Activated naive CD8-positive, alpha-beta T cell treated with anti-CD3 and anti-CD28 coated beads, Interleukin-2, amount 50 U/mL, for 16 hours (primary cell): ENCODE data around the gene GGTLC2.
"Not testable (repeated sequence)": the region's sequence is repeated elsewhere in the genome, so short reads cannot be mapped to it uniquely, and the experiment has no call there.

Source experiments
- DNase-seq: peaks from one replicate; pipeline ENCODE4 v3.0.0-alpha.2; 2020; ENCODE audit warnings: low read depth, low spot score

Gene GGTLC2

DNA sequence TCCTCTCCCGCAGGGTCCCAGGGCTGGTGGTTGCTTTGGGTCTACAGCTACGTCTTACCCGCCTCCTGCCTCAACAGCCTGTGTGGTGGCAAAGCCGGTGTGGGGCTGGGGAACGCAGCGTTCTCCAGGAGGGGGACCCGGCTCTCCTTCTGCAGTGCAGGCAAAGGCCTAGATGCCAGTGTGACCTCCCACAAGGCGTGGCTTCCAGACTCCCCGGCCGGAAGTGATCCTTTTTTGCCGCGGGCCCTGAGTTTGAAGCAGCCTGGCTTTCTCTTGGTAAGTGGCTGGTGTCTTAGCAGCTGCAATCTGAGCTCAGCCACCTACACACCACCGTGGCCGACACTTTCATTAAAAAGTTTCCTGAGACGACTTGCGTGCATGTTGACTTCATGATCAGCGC, 6.1 kb upstream of the GGTLC2 start:
- not testable (repeated sequence) for DNase-seq

GRCh38 chr22:22642255-22642654, 2.2 kb upstream of the GGTLC2 start:
- not testable (repeated sequence) for DNase-seq

DNA sequence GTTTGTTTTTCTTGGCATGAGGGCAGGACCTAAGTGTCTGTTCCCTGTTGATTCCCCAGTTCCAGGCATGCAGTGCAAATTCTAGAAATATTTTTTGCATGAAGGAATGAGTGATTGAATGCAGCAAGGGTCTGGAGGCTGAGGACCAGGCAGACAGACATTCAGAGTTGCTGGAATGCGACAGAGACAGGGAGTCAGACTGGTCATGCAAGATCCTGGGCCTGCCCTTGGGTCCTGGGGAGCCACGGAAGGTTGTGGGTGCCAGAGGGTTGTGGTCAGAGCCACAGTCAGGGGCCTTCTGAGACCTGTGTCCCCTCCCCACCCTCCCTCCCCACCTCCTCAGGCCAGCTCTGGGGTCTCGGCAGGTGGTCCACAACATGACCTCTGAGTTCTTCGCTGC, 1.6 kb downstream of the GGTLC2 start:
- not testable (repeated sequence) for DNase-seq

GRCh38 chr22:22647952-22648351, 3.5 kb downstream of the GGTLC2 start:
- not testable (repeated sequence) for DNase-seq

GRCh38 chr22:22648863-22649536, 4.6 kb downstream of the GGTLC2 start:
- not testable (repeated sequence) for DNase-seq

DNA sequence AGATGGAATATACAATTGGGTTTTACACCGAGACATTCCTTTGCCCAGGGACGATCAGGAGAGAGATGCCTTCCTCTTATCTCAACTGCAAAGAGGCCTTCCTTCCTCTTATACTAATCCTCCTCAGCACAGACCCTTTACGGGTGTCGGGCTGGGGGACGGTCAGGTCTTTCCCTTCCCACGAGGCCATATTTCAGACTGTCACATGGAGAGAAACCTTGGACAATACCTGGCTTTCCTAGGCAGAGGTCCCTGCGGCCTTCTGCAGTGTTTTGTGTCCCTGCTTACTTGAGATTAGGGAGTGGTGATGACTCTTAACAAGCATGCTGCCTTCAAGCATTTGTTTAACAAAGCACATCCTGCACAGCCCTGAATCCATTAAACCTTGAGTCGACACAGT, 5.3 kb downstream of the GGTLC2 start:
- DNase-seq: not testable (repeated sequence)

GRCh38 chr22:22650398-22650797, 6.0 kb downstream of the GGTLC2 start:
- not testable (repeated sequence) for DNase-seq

- DNase-seq: not testable (repeated sequence)
Measured at GRCh38 chr22:22650803-22651515, 6.5 kb downstream of the GGTLC2 start.

- DNase-seq: not testable (repeated sequence)
Measured at GRCh38 chr22:22651593-22651992, 7.2 kb downstream of the GGTLC2 start.

DNA sequence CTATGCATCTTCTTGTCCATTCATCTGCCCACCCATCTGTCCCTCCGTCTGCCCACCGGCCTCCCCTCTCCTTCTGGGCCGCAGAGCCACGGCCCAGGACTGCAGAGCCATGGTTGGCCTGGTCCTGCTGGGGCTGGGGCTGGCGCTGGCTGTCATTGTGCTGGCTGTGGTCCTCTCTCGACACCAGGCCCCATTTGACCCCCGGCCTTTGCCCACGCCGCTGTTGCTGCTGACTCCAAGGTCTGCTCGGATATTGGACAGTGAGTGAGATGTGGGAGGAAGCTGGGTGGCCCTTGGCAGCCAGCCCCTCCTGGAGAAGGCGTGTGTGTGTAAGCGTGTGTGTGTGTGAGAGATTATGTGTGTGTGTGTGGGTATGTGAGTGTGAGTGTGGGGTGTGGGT, 7.7 kb downstream of the GGTLC2 start:
- not testable (repeated sequence) for DNase-seq

DNA sequence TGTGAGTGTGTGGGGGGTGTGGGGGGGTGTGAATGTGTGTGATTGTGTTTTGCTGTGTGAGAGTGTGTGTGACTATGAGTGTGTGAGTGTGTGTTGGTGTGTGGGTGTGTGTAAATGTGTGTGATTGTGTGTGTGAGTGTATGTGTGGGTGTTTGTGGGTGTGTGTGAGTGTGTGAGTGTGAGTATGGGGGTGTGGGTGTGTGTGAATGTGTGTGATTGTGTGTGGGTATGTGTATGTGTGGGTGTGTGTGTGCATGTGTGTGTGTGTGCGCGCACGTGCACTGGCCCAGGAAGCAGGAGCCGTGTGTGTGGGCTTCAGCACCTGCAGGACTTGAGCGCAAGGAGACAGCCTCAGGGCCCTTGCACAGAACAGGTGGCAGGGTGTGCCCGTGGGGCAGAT, 8.2 kb downstream of the GGTLC2 start:
- not testable (repeated sequence) for DNase-seq

GRCh38 chr22:22653677-22654381, 9.4 kb downstream of the GGTLC2 start:
- DNase-seq: not testable (repeated sequence)

DNA sequence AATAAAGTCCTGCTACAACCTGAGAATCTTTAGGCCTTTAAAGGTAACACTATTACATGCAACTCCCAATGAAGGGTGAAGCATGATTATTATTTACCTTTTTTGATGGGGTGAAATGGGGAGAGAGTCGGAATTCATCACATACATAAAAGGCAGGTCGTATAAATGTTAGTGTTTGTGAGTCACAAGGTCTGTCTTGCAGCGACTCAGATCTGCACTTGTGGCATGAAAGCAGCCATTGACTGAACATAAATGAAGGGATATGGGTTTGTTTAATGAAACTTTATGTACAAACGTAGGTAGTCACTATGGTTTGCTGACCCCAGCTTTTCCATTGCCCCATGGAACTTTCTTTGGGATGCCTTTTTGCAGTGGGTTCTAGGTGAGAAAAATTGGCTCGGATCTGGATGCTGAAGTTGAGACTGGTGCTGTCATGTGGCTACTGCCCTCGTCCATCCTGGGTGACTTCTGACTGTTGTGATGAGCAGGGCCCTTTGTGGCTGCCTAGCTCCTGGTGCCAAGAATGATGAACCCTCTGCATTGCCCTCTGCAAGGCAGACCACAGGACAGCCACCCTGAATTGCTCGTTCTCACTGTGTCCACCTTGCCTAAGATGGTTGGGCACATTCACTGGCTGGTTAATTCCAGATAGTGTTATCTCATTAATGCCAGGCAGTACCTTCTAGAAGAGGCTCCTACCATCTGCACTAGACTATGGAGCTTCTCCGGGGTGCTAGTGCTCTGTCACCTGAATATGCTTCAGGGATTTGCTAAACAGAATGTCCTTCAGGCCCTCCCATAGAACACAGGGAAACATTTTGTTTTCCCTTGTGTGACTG, 11.3 kb downstream of the GGTLC2 start:
- no peak for DNase-seq

DNA sequence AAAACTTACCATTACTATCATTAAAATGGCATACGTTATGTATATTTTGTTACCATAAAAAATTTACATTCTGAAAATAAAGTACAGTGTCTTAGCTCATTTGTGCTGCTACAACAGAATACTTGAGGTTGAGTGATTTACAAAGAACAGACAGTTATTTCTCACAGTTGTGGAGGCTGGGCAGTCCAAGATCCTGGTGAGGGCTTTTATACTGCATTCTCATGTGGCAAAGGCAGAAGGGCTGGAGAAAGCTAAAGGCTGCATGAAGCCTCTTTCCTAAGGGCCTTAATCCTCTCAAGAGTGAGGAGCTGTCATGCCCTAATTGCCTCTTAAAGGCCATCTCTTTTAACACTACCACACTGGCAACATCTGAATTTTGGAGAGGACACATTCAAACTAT, 13.3 kb downstream of the GGTLC2 start:
- DNase-seq: no peak

DNA sequence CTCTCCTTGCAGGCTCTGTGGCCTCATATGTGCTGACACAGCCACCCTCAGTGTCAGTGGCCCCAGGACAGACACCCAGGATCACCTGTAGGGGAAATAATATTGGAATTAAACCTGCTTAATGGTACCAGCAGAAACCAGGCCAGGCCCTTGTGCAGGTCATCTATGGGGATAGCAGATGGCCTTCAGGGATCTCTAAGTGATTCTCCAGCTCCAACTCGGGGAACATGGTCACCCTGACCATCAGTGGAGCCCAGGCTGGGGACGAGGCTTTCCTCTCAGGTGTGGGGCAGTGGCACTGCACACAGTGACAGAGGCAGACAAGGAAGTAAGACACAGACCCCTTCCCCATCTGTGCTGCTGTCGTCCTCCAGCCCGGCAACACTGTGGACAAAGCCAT, 16.9 kb downstream of the GGTLC2 start:
- DNase-seq: no peak

GRCh38 chr22:22662095-22662494, 17.7 kb downstream of the GGTLC2 start:
- no peak for DNase-seq

DNA sequence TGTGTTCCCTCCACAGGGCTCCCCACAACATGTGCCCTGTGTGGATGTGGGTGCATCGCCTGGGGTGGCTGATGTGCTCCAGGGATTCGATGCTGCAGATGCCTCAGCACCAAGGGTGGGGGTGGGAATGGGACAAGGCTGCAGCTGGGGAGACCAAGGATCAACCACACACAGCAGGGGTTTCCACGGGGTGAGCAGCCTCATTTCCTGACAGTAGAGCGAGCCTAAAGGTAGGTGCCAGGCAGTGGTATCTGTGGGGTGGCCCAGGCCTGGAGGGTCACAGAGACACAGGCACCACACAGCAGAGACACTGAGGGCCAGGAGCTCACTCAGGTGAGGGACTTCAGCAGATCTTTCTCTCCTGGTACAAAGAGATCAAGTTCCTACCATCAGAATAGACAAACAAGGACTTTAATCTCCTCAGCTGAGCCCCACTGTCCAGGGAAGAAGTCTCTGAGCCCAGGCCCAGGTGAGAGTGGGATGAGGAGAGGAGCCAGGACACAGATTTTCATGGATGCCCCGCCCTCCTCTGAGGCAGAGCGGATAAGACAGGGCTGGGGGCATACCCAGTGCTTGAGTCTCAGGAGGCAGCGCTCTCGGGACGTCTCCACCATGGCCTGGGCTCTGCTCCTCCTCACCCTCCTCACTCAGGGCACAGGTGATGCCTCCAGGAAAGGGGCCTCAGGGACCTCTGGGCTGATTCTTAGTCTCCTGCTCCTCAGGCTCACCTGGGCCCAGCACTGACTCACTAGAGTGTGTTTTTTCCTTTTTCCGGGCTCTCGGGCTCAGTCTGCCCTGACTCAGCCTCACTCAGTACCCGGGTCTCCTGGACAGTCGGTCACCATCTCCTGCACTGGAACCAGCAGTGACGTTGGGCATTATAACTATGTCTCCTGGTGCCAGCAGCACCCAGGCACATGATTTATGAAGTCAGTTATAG, 19.7 kb downstream of the GGTLC2 start:
- no peak for DNase-seq

DNA sequence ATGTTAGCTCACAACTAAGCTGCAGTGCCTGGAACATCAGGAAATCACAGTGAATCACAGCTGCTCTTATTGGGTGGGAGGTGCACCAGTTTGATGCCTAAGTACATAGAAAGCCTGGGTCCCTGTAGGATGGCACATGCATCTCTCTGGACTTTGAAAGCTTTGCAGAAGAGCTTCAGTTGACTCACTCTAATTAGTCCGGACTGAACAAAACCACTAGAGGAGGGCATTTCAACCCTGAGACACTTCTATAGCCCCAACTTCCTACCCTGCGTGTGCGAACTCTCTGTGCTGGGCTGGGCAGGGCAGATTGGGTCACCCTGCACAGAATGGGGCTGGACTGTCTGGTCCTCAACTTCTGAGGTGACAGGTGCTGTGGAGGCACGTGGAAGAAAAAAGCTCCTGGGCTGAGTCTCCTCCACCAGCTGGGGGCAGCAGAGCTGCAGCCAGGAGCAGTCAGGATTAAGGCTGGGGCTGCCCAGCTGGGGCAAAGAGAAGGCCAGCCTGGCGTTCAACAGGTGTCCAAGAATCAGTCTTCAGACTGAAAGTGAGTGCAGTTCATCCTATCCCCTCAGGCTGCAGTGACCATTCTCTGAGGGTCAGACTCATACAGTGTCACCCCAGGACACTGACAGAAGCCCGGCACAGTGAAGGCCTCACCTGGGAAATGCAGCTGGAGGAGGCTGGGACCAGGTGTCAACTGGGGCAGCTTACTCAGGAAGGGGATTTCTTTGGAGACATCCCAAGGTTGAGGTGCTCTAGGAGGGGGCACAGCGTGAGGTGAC, 22.1 kb downstream of the GGTLC2 start:
- no peak for DNase-seq

- DNase-seq: no peak
Measured at GRCh38 chr22:22667966-22668880, 23.8 kb downstream of the GGTLC2 start.
